DND-41 (cell line): ENCODE data around the gene SMURF2.

Experiments
- EZH2 ChIP-seq: IDR thresholded peaks from 3 replicates; pipeline ENCODE4 v1.6.1; 2012; ENCODE audit warnings: borderline replicate concordance, low read depth, mild to moderate bottlenecking, moderate library complexity, low read length, inconsistent platforms; ENCODE audit not compliant: severe bottlenecking
- TF ChIP-seq, protein P1 (sequence below): IDR thresholded peaks from 2 replicates; pipeline ENCODE4 v1.5.1; 2012; ENCODE audit warnings: borderline replicate concordance, low read length, moderate library complexity, mild to moderate bottlenecking; ENCODE audit not compliant: poor library complexity, severe bottlenecking; ENCODE audit errors: extremely low read depth

DNA sequence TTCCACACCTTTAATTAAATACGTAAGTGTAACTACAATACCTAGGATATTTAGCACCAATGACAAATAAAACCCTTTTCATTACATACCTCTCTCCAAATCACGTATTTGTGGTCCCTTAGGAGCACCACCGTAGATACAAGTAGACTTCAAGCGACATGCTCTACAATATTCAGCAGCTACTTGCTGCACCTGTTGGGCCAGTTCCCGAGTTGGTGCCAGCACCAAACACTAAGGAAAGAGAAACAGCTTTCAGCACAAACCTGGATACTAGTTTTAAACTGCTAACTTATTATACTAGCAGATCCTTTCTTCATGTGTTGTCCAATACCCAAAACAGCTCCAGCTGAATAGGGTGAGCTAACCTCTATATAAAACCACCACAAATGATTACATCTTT is 158.8 kb downstream of the SMURF2 start:
- TF ChIP-seq, protein P1, sequence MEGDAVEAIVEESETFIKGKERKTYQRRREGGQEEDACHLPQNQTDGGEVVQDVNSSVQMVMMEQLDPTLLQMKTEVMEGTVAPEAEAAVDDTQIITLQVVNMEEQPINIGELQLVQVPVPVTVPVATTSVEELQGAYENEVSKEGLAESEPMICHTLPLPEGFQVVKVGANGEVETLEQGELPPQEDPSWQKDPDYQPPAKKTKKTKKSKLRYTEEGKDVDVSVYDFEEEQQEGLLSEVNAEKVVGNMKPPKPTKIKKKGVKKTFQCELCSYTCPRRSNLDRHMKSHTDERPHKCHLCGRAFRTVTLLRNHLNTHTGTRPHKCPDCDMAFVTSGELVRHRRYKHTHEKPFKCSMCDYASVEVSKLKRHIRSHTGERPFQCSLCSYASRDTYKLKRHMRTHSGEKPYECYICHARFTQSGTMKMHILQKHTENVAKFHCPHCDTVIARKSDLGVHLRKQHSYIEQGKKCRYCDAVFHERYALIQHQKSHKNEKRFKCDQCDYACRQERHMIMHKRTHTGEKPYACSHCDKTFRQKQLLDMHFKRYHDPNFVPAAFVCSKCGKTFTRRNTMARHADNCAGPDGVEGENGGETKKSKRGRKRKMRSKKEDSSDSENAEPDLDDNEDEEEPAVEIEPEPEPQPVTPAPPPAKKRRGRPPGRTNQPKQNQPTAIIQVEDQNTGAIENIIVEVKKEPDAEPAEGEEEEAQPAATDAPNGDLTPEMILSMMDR: no peak
- no peak for TF ChIP-seq EZH2
